ENCODE data around the gene AKAP8L.

Gene AKAP8L

DNA sequence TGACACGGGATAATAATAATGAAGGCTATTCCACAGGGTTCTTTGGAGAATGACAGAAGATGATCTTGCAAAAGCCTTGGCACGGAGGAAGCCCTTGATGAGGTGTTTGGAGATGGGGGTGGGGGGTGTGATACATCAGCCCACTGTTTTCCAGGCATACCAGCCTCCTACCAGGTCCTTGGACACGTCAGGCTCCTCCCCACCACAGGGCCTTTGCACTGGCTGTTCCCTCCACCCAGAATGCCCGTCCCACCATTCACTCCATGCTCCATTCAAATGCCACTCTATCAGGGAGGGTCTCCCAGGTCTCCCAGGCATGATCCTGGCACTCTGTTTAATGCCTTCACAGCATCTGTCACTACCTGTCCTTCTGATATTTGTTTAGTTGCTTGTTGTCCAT is 28.3 kb upstream of the AKAP8L start:
- no peak overlapping the region for H3K4me3 ChIP-seq (ENCODE audit: low read depth, low read length)
- TF ChIP-seq, protein P1, sequence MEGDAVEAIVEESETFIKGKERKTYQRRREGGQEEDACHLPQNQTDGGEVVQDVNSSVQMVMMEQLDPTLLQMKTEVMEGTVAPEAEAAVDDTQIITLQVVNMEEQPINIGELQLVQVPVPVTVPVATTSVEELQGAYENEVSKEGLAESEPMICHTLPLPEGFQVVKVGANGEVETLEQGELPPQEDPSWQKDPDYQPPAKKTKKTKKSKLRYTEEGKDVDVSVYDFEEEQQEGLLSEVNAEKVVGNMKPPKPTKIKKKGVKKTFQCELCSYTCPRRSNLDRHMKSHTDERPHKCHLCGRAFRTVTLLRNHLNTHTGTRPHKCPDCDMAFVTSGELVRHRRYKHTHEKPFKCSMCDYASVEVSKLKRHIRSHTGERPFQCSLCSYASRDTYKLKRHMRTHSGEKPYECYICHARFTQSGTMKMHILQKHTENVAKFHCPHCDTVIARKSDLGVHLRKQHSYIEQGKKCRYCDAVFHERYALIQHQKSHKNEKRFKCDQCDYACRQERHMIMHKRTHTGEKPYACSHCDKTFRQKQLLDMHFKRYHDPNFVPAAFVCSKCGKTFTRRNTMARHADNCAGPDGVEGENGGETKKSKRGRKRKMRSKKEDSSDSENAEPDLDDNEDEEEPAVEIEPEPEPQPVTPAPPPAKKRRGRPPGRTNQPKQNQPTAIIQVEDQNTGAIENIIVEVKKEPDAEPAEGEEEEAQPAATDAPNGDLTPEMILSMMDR (IDR thresholded peaks at IDR 0.05; ENCODE audit: control insufficient read depth, extremely low read depth, insufficient read depth): no peak
- DNase-seq (ENCODE audit: low read depth): no peak

DNA sequence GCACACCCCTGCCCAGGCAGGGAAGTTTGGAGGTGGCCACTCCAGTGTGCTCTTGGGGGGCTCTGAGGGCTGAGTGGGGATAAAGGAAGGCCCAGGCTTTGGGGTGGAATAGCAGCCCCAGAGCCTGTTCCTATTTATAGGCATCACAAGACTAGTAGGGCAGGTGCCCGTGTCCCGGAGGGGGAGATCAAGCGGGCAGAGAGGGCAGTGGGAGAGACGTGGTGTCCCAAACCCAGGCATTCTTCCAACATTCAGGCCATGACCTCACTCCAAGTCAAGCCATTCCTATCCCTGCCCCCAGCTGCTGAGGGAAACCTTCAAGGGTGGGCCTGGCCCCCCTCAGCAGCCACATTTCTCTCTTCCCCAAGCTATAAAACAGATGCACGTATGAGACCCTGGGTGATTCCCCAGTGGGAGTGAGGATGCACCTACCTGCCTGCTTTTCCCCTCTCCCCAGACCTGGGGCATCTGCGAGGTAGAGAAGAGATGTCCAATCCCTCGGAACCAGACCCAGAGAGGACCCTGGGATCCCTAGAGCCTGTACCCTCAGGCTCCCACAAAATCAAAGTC is 27.1 kb upstream of the AKAP8L start:
- TF ChIP-seq, protein P1 (IDR thresholded peaks at IDR 0.05; ENCODE audit: control insufficient read depth, extremely low read depth, insufficient read depth): no peak
- no peak overlapping the region for H3K4me3 ChIP-seq (ENCODE audit: low read depth, low read length)
- peak; percentile 36 for DNase-seq (ENCODE audit: low read depth)

DNA sequence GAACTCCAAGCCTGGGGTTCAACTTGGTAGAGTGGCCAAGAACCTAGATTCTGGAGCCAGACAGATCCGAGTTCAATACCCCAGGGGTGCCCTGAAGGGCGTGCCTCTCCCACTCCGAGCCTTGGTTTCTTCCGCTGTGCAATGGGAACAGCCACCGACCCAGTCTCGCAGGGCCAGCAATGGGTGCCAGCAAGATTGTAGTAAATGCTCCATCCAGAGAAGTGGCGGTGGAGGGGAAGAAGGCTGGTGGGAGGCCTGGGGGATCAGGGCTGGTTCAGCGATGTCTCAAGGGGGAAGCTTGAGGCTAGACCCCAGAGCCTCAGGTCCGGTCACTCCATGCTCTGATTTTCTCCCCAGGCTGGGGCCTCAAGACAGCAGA is 26.4 kb upstream of the AKAP8L start:
- no peak overlapping the region for H3K4me3 ChIP-seq (ENCODE audit: low read depth, low read length)
- DNase-seq (ENCODE audit: low read depth): no peak
- TF ChIP-seq, protein P1 (IDR thresholded peaks at IDR 0.05; ENCODE audit: control insufficient read depth, extremely low read depth, insufficient read depth): no peak

DNA sequence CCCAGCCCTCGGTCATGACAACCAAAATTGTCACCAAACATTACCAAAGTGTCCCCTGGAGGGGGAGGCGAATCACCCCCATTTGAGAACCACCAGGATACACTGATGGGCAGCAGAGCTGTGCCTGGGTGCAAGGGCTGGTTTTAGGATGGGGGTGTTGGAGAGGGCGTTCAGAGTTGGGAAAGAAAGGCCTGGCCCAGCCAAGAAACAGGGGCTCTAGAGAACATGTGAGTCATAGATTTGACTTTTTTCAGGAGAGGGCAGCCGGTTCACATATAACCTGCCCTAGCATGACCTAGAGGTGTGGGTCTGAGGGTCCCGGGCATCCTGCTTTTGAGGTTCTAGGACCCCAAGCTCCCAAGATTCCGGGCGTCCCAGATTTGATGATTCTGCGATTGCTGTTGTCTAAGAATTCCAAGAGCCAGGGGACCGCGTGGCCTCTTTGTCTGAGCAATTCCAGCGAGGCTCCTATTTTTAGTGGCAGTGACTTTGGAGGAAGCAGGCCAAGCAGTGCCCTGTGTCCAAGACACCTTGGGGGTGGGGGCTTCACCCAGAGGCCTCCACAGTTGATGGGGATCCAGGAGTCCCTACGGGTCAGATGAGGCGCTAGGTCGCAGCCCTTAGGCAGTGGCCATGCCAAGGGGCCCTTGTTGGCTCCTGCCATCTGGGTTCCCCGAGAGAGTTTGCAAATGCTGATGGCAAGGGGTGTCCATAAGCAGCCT is 25.9 kb upstream of the AKAP8L start:
- H3K4me3 ChIP-seq (ENCODE audit: low read depth, low read length): no peak overlapping the region
- DNase-seq (ENCODE audit: low read depth): no peak
- TF ChIP-seq, protein P1 (IDR thresholded peaks at IDR 0.05; ENCODE audit: control insufficient read depth, extremely low read depth, insufficient read depth): no peak

DNA sequence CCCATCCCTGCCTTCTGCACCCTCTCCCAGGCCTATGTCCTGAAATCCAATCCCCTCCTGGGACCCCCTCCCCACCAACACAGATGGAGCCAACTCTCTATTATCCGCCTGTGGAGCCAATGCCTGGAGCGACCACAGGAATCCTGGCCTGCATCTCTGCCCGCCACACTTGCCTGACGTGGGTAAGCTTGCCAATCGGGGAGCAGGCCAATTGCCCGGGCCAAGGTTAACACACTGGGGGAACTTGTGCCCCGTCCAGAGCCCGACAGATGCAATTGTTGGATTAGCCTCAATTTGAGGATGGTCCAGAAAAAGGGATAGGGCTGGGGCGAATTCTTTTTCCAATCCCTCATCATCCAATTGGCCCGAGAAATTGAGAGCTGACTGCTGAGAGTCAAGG is 25.1 kb upstream of the AKAP8L start:
- DNase-seq (ENCODE audit: low read depth): no peak
- TF ChIP-seq, protein P1 (IDR thresholded peaks at IDR 0.05; ENCODE audit: control insufficient read depth, extremely low read depth, insufficient read depth): no peak
- H3K4me3 ChIP-seq (ENCODE audit: low read depth, low read length): no peak overlapping the region

DNA sequence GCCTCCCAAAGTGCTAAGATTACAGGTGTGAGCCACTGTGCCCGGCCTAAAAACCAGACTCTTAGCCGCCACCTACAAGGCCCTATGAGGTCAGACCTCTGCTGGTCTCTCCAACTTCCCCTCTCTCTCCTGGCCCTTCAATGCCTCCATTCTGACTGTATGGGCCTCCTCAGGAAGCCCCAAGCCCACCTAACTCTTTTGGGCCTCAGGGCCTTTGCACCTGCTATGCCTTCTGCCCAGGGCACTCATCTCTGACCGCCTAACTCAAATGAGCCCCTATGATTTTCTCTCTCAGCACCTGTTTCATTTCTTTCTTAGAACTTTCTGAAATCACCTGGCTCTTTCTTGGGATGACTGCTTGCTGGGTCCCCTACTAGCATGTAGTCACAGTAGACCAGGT is 24.5 kb upstream of the AKAP8L start:
- TF ChIP-seq, protein P1 (IDR thresholded peaks at IDR 0.05; ENCODE audit: control insufficient read depth, extremely low read depth, insufficient read depth): no peak
- no peak overlapping the region for H3K4me3 ChIP-seq (ENCODE audit: low read depth, low read length)
- no peak for DNase-seq (ENCODE audit: low read depth)
